Measurements from ENCODE around the gene DNAH17. TPM values are rescaled to one million over a fixed set of nuclear protein-coding genes. Genes with fewer than 3 reads are reported as not detected.

Gene DNAH17
- total and polyA plus RNA-seq, 2 of the 13 experiments (the other 11 are each of a cell fraction or from before 2014, with no cell fraction given): 0.86 to 1.6 TPM

GRCh38 chr17:78378225-78379130, 198.7 kb downstream of the DNAH17 start, which contains the start of gene PGS1 (continued):
- peak; percentile 93 for TF ChIP-seq ZNF407 (CRISPR knock-in tag; IDR thresholded peaks at IDR 0.05; ENCODE audit: not compliant biosample characterization)
- no peak for TF ChIP-seq ZNF800 (CRISPR knock-in tag; IDR thresholded peaks at IDR 0.05)
- TF ChIP-seq ZNF562 (CRISPR knock-in tag; IDR thresholded peaks at IDR 0.05; ENCODE audit: borderline replicate concordance): peak; percentile 53; the same call in 1 of the 2 replicates
- no peak for TF ChIP-seq ZNF263 (CRISPR knock-in tag; IDR thresholded peaks at IDR 0.05)
- TF ChIP-seq ZNF281 (CRISPR knock-in tag; IDR thresholded peaks at IDR 0.05; ENCODE audit: borderline replicate concordance): peak; percentile 55; the same call in 1 of the 2 replicates
- TF ChIP-seq ZNF576 (CRISPR knock-in tag; IDR thresholded peaks at IDR 0.05): no peak
- TF ChIP-seq ZNF614 (CRISPR knock-in tag; IDR thresholded peaks at IDR 0.05; ENCODE audit: borderline replicate concordance): peak; percentile 72; the same call in 1 of the 2 replicates
- TF ChIP-seq ARNT (IDR thresholded peaks at IDR 0.05): no peak
- no peak for TF ChIP-seq TCF7 (IDR thresholded peaks at IDR 0.05; ENCODE audit: low read depth)
- TF ChIP-seq JUND (CRISPR knock-in tag; IDR thresholded peaks at IDR 0.05): peak; percentile 48; the same call in 1 of the 2 replicates
- no peak for TF ChIP-seq GLMP (CRISPR knock-in tag; IDR thresholded peaks at IDR 0.05; ENCODE audit: borderline replicate concordance)
- peak; percentile 88; the same call in 1 of the 2 replicates for TF ChIP-seq HES4 (CRISPR knock-in tag; IDR thresholded peaks at IDR 0.05; ENCODE audit: borderline replicate concordance)
- no peak for TF ChIP-seq ZNF660 (CRISPR knock-in tag; IDR thresholded peaks at IDR 0.05; ENCODE audit: borderline replicate concordance, low read depth)

Measured in HepG2 (cell line).